Natural killer cell (primary cell): ENCODE results near the gene TTC7B. TPM values are rescaled to one million over a fixed set of nuclear protein-coding genes. Genes with fewer than 3 reads are reported as not detected.

Experiments
- ATAC-seq, 3 donors: fragments of 150-1000 bp in 2 of 3; fragments of 200-7000 bp in 1 of 3; cut with Tn5 transposase; 1 replicate in 1 of 3; 2 replicates in 2 of 3; pipeline ENCODE4 v1.10.0; 2021; ENCODE audit warnings: mild to moderate bottlenecking in 2 of 3, moderate library complexity in 2 of 3
- DNase-seq, 2 donors: peaks; one replicate each; pipeline versions ENCODE4 v3.0.0 to v3.0.0-alpha.2; 2013 to 2021; ENCODE audit warnings: mixed read lengths in 1 of 2
- H3K27ac ChIP-seq: one replicate; pipeline ENCODE4 v1.5.1; 2013; ENCODE audit warnings: mild to moderate bottlenecking, low read length
- H3K27me3 ChIP-seq: one replicate; pipeline ENCODE4 v1.6.1; 2013; ENCODE audit warnings: low read length; ENCODE audit not compliant: control insufficient read depth, insufficient read depth
- H3K36me3 ChIP-seq: one replicate; pipeline ENCODE4 v1.6.1; 2013; ENCODE audit warnings: low read length; ENCODE audit not compliant: control insufficient read depth, insufficient read depth
- H3K4me1 ChIP-seq: one replicate; pipeline ENCODE4 v1.6.1; 2013; ENCODE audit warnings: low read length; ENCODE audit not compliant: control insufficient read depth, insufficient read depth
- H3K4me3 ChIP-seq: one replicate; pipeline ENCODE4 v1.5.1; 2013; ENCODE audit warnings: low read length
- H3K9me3 ChIP-seq: one replicate; pipeline ENCODE4 v1.6.1; 2013; ENCODE audit warnings: low read length; ENCODE audit not compliant: control insufficient read depth, insufficient read depth
- H3K27ac Mint-ChIP-seq, 2 donors: one replicate each; pipeline ENCODE4 v1.8.0; 2022; ENCODE audit warnings: mild to moderate bottlenecking in 2 of 2, mixed read lengths in 2 of 2, moderate library complexity in 1 of 2
- H3K27me3 Mint-ChIP-seq, 2 donors: one replicate each; pipeline ENCODE4 v1.8.0; 2022; ENCODE audit warnings: low read depth in 2 of 2, mixed read lengths in 2 of 2
- H3K36me3 Mint-ChIP-seq: one replicate; pipeline ENCODE4 v1.8.0; 2022; ENCODE audit warnings: mixed read lengths
- H3K4me1 Mint-ChIP-seq, 2 donors: one replicate each; pipeline ENCODE4 v1.8.0; 2022; ENCODE audit warnings: mixed read lengths in 2 of 2
- H3K4me3 Mint-ChIP-seq: one replicate; pipeline ENCODE4 v1.8.0; 2022; ENCODE audit warnings: mild to moderate bottlenecking, moderate library complexity, mixed read lengths
- H3K9me3 Mint-ChIP-seq, 2 donors: one replicate each; pipeline ENCODE4 v1.8.0; 2022; ENCODE audit warnings: mixed read lengths in 2 of 2
- WGBS: methylation state at CpG from one replicate; pipeline ENCODE4 v1.1.7; 2013; ENCODE audit warnings: missing lambda C conversion rate; ENCODE audit not compliant: insufficient coverage; 5-methylcytosine and 5-hydroxymethylcytosine counted together
- intact Hi-C: fragments of 100-400 bp; cut with micrococcal nuclease; formaldehyde crosslinking; loops from one replicate; pipeline ENCODE4 v1.14.2; 2022
- total RNA-seq, 4 donors: library from RNA; stranded (reverse); fragments of 120-200 nt in 1 of 4; gene quantifications; one replicate each; pipeline versions ENCODE4 v1.2.3 to v1.2.4, GENCODE V29; 2013 to 2022
- TF ChIP-seq, protein P1 (sequence below): fragments of 200-600 bp; IDR thresholded peaks from one replicate; pipeline ENCODE4 v1.8.0; 2022; ENCODE audit warnings: antibody characterized with exemption

TTC7B gene
- total RNA-seq, 3 donors from 2014 or later (not counting 1 experiment from before 2014, with no cell fraction given) = 1.7 to 17.2 (median 5.9) TPM

- no peaks in the 10 kb centered on the region for H3K9me3 ChIP-seq
- DNase-seq (no peak), ATAC-seq (no peak)
- no peaks in the 10 kb centered on the region for H3K27me3 ChIP-seq
- Mint-ChIP-seq H3K27me3 (no peaks in the 10 kb centered on the region), H3K4me3 (no peak overlapping the region), H3K9me3 (no peaks in the 10 kb centered on the region), H3K4me1 (no peaks in the 10 kb centered on the region), H3K36me3 (no peaks in the 10 kb centered on the region), H3K27ac (no peak overlapping the region)
- H3K27ac ChIP-seq = no peak overlapping the region
- intact Hi-C loops = no loop called here
- no peaks in the 10 kb centered on the region for H3K4me1 ChIP-seq
- TF ChIP-seq, protein P1, sequence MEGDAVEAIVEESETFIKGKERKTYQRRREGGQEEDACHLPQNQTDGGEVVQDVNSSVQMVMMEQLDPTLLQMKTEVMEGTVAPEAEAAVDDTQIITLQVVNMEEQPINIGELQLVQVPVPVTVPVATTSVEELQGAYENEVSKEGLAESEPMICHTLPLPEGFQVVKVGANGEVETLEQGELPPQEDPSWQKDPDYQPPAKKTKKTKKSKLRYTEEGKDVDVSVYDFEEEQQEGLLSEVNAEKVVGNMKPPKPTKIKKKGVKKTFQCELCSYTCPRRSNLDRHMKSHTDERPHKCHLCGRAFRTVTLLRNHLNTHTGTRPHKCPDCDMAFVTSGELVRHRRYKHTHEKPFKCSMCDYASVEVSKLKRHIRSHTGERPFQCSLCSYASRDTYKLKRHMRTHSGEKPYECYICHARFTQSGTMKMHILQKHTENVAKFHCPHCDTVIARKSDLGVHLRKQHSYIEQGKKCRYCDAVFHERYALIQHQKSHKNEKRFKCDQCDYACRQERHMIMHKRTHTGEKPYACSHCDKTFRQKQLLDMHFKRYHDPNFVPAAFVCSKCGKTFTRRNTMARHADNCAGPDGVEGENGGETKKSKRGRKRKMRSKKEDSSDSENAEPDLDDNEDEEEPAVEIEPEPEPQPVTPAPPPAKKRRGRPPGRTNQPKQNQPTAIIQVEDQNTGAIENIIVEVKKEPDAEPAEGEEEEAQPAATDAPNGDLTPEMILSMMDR = no peak
- no peak overlapping the region for H3K4me3 ChIP-seq
- no peaks in the 10 kb centered on the region for H3K36me3 ChIP-seq
- WGBS = 77% methylated on average over 8 of the region's 8 CpGs
Observed at GRCh38 chr14:90544971-90545370, 271.3 kb downstream of the TTC7B start.

DNA sequence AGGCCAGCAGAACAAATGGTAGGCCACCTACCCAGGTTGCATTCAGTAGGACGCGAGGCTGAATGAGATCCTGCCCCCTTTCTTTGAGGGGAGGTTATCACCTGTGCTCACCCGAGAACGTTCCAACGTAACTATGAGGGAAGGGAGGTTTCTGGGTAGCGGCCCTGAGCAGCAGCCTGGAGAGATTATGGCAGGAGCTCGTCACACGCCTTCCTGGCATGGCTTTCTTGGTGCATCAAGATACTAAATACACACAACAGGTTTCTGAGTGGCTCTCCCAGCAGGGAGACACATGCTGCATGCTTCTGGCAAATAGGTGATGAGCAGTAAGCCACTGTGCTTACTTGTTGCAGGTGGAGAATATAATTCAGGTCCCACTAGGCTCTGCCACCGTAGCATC, 271.7 kb downstream of the TTC7B start:
- DNase-seq (no peak), ATAC-seq (no peak)
- intact Hi-C loops = no loop called here
- Mint-ChIP-seq H3K36me3 (no peaks in the 10 kb centered on the region), H3K9me3 (no peaks in the 10 kb centered on the region), H3K4me1 (no peaks in the 10 kb centered on the region), H3K4me3 (no peak overlapping the region), H3K27ac (no peak overlapping the region), H3K27me3 (no peaks in the 10 kb centered on the region)
- H3K4me1 ChIP-seq = no peaks in the 10 kb centered on the region
- no peak overlapping the region for H3K27ac ChIP-seq
- H3K36me3 ChIP-seq = no peaks in the 10 kb centered on the region
- 93% methylated on average over 9 of the region's 9 CpGs for WGBS
- H3K4me3 ChIP-seq = no peak overlapping the region
- no peaks in the 10 kb centered on the region for H3K9me3 ChIP-seq
- TF ChIP-seq, protein P1 = no peak
- no peaks in the 10 kb centered on the region for H3K27me3 ChIP-seq

- H3K4me1 ChIP-seq = no peaks in the 10 kb centered on the region
- no peaks in the 10 kb centered on the region for H3K27me3 ChIP-seq
- H3K36me3 ChIP-seq = no peaks in the 10 kb centered on the region
- intact Hi-C loops = no loop called here
- Mint-ChIP-seq H3K4me1 (no peaks in the 10 kb centered on the region), H3K27ac (no peak overlapping the region), H3K36me3 (no peaks in the 10 kb centered on the region), H3K27me3 (no peaks in the 10 kb centered on the region), H3K9me3 (no peaks in the 10 kb centered on the region), H3K4me3 (no peak overlapping the region)
- TF ChIP-seq, protein P1 = no peak
- H3K9me3 ChIP-seq = no peaks in the 10 kb centered on the region
- ATAC-seq (no peak), DNase-seq (no peak)
- H3K4me3 ChIP-seq = no peak overlapping the region
- 84% methylated on average over 6 of the region's 6 CpGs for WGBS
- H3K27ac ChIP-seq = no peak overlapping the region
Observed at GRCh38 chr14:90543876-90544275, 272.4 kb downstream of the TTC7B start.

GRCh38 chr14:90541076-90541634, 275.1 kb downstream of the TTC7B start:
- DNase-seq (no peak), ATAC-seq (no peak)
- Histone ChIP-seq H3K9me3 (no peaks in the 10 kb centered on the region), H3K27ac (no peak overlapping the region), H3K4me1 (no peaks in the 10 kb centered on the region), H3K36me3 (no peaks in the 10 kb centered on the region), H3K4me3 (no peak overlapping the region), H3K27me3 (no peaks in the 10 kb centered on the region)
- peaks cover 0 to 6% of the 10 kb centered on the region in 2 donors for H3K4me1 Mint-ChIP-seq
- 97% methylated on average over 26 of the region's 26 CpGs for WGBS
- intact Hi-C loops = no loop called here
- no peaks in the 10 kb centered on the region for H3K36me3 Mint-ChIP-seq
- no peaks in the 10 kb centered on the region for H3K9me3 Mint-ChIP-seq
- no peaks in the 10 kb centered on the region for H3K27me3 Mint-ChIP-seq
- H3K27ac Mint-ChIP-seq = no peak overlapping the region
- H3K4me3 Mint-ChIP-seq = no peak overlapping the region
- TF ChIP-seq, protein P1 = no peak
